B cell (primary cell): ENCODE measurements around the gene SLC4A1. TPM values are rescaled to one million over a fixed set of nuclear protein-coding genes. Genes with fewer than 3 reads are reported as not detected.
A peak's percentile ranks its signal among the peaks of the same experiment; 100 is the strongest.

Experiments used
- ATAC-seq: fragments of 200-7000 bp; cut with Tn5 transposase; one replicate; pipeline ENCODE4 v1.10.0; 2021; ENCODE audit warnings: low read depth, mild to moderate bottlenecking, moderate number of reproducible peaks, moderate library complexity
- CTCF ChIA-PET: fragments of 350-600 bp; sonication (Branson Sonifier 250); formaldehyde crosslinking; loops from one replicate; lab custom pipeline; 2021; ENCODE audit warnings: antibody characterized with exemption, inconsistent platforms; lab: Charles Lee
- POLR2A ChIA-PET: fragments of 350-600 bp; sonication (Branson Sonifier 250); formaldehyde crosslinking; loops from one replicate; lab custom pipeline; 2021; ENCODE audit warnings: antibody characterized with exemption; lab: Charles Lee
- DNase-seq: peaks from one replicate; pipeline ENCODE4 v3.0.0; 2013
- H2AFZ ChIP-seq: 2 replicates; pipeline ENCODE4 v1.6.1; 2012; ENCODE audit warnings: mild to moderate bottlenecking, low read depth, low read length; ENCODE audit not compliant: insufficient read depth, poor library complexity, severe bottlenecking
- H3K27ac ChIP-seq, 2 donors: 1 replicate in 1 of 2; 2 replicates in 1 of 2; pipeline ENCODE4 v1.5.1; 2012 to 2013; ENCODE audit warnings: low read length in 2 of 2, mild to moderate bottlenecking in 2 of 2, moderate library complexity in 1 of 2
- H3K27me3 ChIP-seq, 4 experiments: fragments of 200-600 bp in 1 of 4; sonication (generic) in 1 of 4; replicated peaks in 1 of 4; 1 replicate in 2 of 4; 2 replicates in 2 of 4; pipeline versions ENCODE4 v1.6.1 to v1.7.0; 2013 to 2016; ENCODE audit warnings: low read length in 3 of 4, mild to moderate bottlenecking in 2 of 4, mixed read lengths in 1 of 4, moderate library complexity in 1 of 4; ENCODE audit not compliant: insufficient read depth in 4 of 4, control insufficient read depth in 3 of 4; ENCODE audit errors: control extremely low read depth in 1 of 4
- H3K36me3 ChIP-seq, 2 experiments: replicated peaks in 1 of 2; 1 replicate in 1 of 2; 2 replicates in 1 of 2; pipeline versions ENCODE4 v1.6.1 to v1.7.1; 2013; ENCODE audit warnings: low read length in 1 of 2; ENCODE audit not compliant: insufficient read depth in 2 of 2, control insufficient read depth in 1 of 2; ENCODE audit errors: control extremely low read depth in 1 of 2, extremely low read depth in 1 of 2
- H3K4me1 ChIP-seq, 2 donors: fragments of 200-600 bp in 1 of 2; sonication (generic) in 1 of 2; 1 replicate in 1 of 2; 2 replicates in 1 of 2; pipeline versions ENCODE4 v1.5.1 to v1.6.1; 2013 to 2017; ENCODE audit warnings: low read length in 2 of 2; ENCODE audit not compliant: control insufficient read depth in 2 of 2, insufficient read depth in 2 of 2
- H3K4me2 ChIP-seq: replicated peaks from 2 replicates; pipeline ENCODE3; 2012; ENCODE audit warnings: mild to moderate bottlenecking, low read depth, low read length; ENCODE audit not compliant: poor library complexity, severe bottlenecking
- H3K4me3 ChIP-seq, 5 experiments: fragments of 200-600 bp in 1 of 5; sonication (generic) in 1 of 5; 1 replicate in 3 of 5; 2 replicates in 2 of 5; pipeline versions ENCODE4 v1.5.1 to v1.7.0; 2011 to 2016; ENCODE audit warnings: low read length in 4 of 5, mild to moderate bottlenecking in 4 of 5, low read depth in 2 of 5, control low read depth in 1 of 5, moderate library complexity in 1 of 5; ENCODE audit not compliant: insufficient read depth in 1 of 5; ENCODE audit errors: control extremely low read depth in 1 of 5, extremely low read depth in 1 of 5
- H3K79me2 ChIP-seq: fragments of 200-600 bp; sonication (generic); one replicate; pipeline ENCODE4 v1.6.0; 2016; ENCODE audit warnings: low read length; ENCODE audit not compliant: control insufficient read depth, insufficient read depth
- H3K9ac ChIP-seq: fragments of 200-600 bp; sonication (generic); 2 replicates; pipeline ENCODE4 v1.6.1; 2017; ENCODE audit warnings: mild to moderate bottlenecking, low read length, moderate library complexity
- H3K9me3 ChIP-seq, 3 donors: one replicate each; pipeline versions ENCODE4 v1.6.1 to v1.7.1; 2013; ENCODE audit warnings: low read length in 2 of 3; ENCODE audit not compliant: control insufficient read depth in 2 of 3, insufficient read depth in 1 of 3; ENCODE audit errors: control extremely low read depth in 1 of 3
- H4K20me1 ChIP-seq: 2 replicates; pipeline ENCODE4 v1.6.0; 2012; ENCODE audit warnings: mild to moderate bottlenecking, low read length; ENCODE audit not compliant: insufficient read depth, control insufficient read depth, poor library complexity, severe bottlenecking
- H3K27ac Mint-ChIP-seq: one replicate; pipeline ENCODE4 v1.8.0; 2021; ENCODE audit warnings: mixed read lengths
- H3K27me3 Mint-ChIP-seq: one replicate; pipeline ENCODE4 v1.8.0; 2021; ENCODE audit warnings: mixed read lengths
- H3K4me1 Mint-ChIP-seq: one replicate; pipeline ENCODE4 v1.8.0; 2021; ENCODE audit warnings: mixed read lengths
- H3K4me3 Mint-ChIP-seq: one replicate; pipeline ENCODE4 v1.8.0; 2021; ENCODE audit warnings: mixed read lengths
- H3K9me3 Mint-ChIP-seq: one replicate; pipeline ENCODE4 v1.8.0; 2022; ENCODE audit warnings: mixed read lengths; ENCODE audit not compliant: insufficient read depth
- CTCF ChIP-seq: fragments of 200-600 bp; IDR thresholded peaks from one replicate; pipeline ENCODE4 v1.8.0; 2022; ENCODE audit warnings: antibody characterized with exemption, mild to moderate bottlenecking
- EZH2 ChIP-seq: IDR thresholded peaks from 2 replicates; pipeline ENCODE4 v1.6.1; 2012; ENCODE audit warnings: borderline replicate concordance, low read depth, mild to moderate bottlenecking, moderate library complexity, low read length; ENCODE audit not compliant: insufficient read depth, poor library complexity, severe bottlenecking
- WGBS: methylation state at CpG from one replicate; pipeline ENCODE4 v1.1.5; 2013; ENCODE audit warnings: missing lambda C conversion rate; ENCODE audit not compliant: insufficient coverage; 5-methylcytosine and 5-hydroxymethylcytosine counted together
- intact Hi-C: fragments of 100-400 bp; cut with micrococcal nuclease; formaldehyde crosslinking; loops from one replicate; pipeline ENCODE4 v1.10.0; 2022
- polyA plus RNA-seq: library from polyadenylated mRNA; depleted of rRNA; stranded (reverse); fragments of >200 nt; gene quantifications from 2 replicates; pipeline ENCODE4 v1.2.3, GENCODE V29; 2012
- total RNA-seq, 2 donors: library from RNA; stranded (reverse); fragments of 120-200 nt in 1 of 2; gene quantifications; 1 replicate in 1 of 2; 2 replicates in 1 of 2; pipeline versions ENCODE4 v1.2.3 to v1.2.4, GENCODE V29; 2013 to 2022

Gene SLC4A1
- total and polyA plus RNA-seq, 2 donors (not counting 1 experiment from before 2014, with no cell fraction given): 0.22 TPM; not detected in 1

GRCh38 chr17:44314869-44315661, 47.1 kb upstream of the SLC4A1 start:
- CTCF ChIA-PET: interaction anchor here (0.6 to 7.3 kb wide), 3 partner anchors 100 to 174 kb away, joined by 3 to 38 read pairs (median 3); no protein-coding TSS in a partner anchor
- Histone ChIP-seq H3K4me3 (peak overlapping the region in 4 of 5 experiments; percentile 28 to 62 (median 50)), H3K27me3 (peaks cover 0 to 46% (median 22%) of the 10 kb centered on the region in 4 experiments), H4K20me1 (no peaks in the 10 kb centered on the region), H3K79me2 (no peaks in the 10 kb centered on the region), H3K4me1 (peaks cover 19 to 25% of the 10 kb centered on the region in 2 donors), H3K9ac (peak overlapping the region; percentile 50), H3K27ac (no peak overlapping the region), H3K9me3 (peaks cover 0 to 18% (median 0%) of the 10 kb centered on the region in 3 donors), H2AFZ (peak overlapping the region; percentile 65), H3K36me3 (peaks cover 0 to 8% of the 10 kb centered on the region in 2 experiments), H3K4me2 (peak overlapping the region; percentile 78)
- intact Hi-C loops: no loop called here
- TF ChIP-seq CTCF (no peak), EZH2 (no peak)
- POLR2A ChIA-PET: interaction anchor here (0.6 to 1.6 kb wide), 5 partner anchors 31 to 128 kb away, joined by 3 to 8 read pairs (median 3); partner anchors contain the start of genes GRN and TMUB2
- Mint-ChIP-seq H3K4me1 (peaks cover 18% of the 10 kb centered on the region), H3K27me3 (peaks cover 37% of the 10 kb centered on the region), H3K9me3 (peaks cover 5% of the 10 kb centered on the region), H3K4me3 (peak overlapping the region; percentile 80), H3K27ac (peak overlapping the region; percentile 34)
- DNase-seq (peak; percentile 55), ATAC-seq (peak; percentile 59)
- 1% methylated on average over 81 of the region's 81 CpGs for WGBS
